NCI-H1105 treated with DMSO at 0.1 percent for 48 hours (cell line): Measurements from ENCODE around the gene KLK15.
A peak's percentile ranks its signal among the peaks of the same experiment; 100 is the strongest.
"Not testable (repeated sequence)": the region's sequence is repeated elsewhere in the genome, so short reads cannot be mapped to it uniquely, and the experiment has no call there.

Source experiments
- DNase-seq: peaks from one replicate; lab custom pipeline; 2025; lab: John Stamatoyannopoulos, UW

The KLK15 gene

DNA sequence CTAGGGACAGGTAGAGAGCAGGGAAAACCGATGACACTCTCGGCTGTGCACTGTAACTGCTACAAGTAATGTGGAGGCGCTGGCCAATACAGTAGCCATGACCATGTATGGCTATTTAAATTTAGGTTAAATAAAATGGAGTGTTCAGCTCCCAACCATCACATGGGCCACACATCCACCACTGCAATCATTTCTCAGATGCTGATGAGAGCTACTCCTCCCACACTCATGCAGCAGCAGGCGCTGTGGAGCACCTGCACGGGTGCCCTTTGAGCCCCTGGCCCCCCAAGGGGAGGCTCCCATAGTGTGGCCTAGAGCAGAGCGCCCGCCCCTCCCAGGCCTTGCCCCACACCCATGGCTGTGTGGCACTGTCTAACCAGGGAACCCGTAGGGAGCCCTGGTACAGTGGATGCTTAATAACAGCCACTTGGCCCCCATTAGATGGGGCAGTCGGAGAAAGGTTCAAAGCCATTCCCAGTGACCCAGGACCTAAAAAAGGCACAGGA is 37.2 kb downstream of the KLK15 start:
- DNase-seq, result no peak

DNA sequence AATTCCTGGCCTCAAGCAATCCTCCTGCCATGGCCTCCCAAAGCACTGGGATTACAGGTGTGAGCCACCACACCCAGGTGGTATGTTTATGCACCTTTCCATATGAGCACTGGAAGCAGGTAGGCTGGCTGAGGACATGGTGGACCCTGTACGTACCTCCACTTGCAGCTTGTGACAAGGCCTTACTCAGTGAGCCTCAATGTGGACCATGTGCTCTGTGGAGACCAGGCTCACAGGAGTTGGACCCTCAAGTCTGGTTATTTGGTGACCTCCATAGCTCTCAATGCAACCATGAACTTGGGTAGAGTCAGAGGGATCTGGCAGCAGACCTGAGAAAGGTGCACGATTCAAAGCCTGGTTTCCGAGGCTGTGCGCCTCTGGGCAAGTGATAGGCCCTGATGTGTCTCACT is 37.7 kb downstream of the KLK15 start:
- DNase-seq, result no peak

DNA sequence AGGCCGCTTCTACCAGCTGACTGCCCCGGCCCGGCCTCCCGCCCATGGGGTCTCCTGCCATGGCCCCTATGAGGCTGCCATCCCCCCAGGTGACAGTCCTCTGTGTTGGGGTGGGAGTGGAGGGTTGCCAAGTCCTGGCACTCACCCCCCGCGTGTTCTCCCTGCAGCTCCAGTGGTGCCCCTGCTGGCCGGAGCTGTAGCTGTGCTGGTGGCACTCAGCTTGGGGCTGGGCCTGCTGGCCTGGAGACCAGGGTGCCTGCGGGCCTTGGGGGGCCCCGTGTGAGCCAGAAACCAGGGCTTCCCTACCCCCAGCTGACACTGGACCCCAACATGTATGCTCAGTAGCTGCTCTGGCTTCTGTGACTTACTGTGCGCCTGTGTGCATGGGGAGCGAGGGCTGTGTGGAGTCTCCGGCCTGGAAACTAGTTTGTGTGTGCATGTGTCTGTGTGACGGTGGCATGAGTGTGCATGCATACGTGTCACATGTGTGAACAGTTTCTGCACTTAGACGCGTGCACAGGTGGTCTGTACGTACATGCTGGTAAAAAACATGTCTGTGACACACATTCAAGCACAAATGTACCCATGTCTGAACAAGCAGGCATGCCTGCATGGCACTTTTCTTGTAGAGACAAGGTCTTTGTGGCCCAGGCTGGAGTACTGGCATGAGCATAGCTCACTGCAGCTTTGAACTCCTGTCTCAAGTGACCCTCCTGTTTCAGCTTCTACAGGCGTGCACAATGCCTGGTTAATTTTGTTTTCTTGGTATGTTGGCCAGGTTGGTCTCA is 38.3 kb downstream of the KLK15 start:
- peak; percentile 60 for DNase-seq

DNA sequence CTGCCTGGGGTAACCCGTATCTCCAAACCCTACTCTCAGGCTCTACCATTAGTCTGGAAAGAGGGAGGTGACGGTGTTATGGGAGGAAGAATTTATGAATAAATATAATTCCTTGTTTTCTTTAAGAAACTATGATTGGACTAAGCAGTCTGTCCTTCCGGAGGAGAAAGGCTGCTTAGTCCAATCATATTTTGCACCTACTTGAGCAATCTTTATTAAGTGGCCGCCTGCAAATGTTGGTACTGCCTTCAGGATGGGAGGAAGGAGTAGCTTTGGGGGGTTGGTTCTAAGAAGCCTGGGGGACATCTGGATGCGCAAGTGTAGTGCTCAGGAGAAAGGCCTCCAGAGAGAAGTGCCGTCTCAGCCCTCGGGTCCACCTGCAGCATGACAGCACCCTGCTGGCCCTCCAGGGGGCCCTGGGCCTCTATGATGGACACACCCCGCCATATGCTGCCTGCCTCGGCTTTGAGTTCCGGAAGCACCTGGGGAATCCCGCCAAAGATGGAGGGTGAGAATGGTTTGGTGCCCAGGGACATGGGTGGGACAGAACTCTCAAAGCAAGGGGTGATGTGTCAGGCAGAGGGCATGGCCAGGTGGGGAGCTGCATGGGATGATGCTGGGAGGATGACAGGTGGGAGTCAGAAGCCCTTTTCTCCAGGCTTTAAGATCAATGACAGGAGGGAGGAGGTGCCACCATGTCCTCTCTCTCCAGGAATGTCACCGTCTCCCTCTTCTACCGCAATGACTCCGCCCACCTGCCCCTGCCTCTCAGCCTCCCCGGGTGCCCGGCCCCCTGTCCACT is 39.1 kb downstream of the KLK15 start:
- peak; percentile 60 for DNase-seq

DNA sequence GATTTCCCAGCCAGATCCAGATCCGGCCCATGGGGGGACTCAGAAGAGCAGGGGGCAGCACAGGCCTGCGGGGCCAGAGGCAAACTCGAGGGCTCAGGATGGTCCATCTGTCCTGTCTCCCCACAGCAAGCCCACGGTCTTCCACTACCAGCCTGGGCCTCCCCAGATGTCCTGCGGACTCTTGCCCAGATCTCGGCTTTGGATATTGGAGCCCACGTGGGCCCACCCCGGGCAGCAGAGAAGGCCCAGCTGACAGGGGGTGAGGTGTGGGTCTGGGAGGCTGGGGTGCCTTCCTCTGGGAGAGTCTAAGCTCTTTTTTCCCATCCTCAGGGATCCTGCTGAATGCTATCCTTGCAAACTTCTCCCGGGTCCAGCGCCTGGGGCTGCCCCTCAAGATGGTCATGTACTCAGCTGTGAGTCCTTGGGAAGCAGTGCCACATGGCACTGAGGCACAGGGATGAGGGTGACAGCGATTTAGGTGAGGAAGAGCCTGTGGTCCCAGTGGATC is 39.8 kb downstream of the KLK15 start:
- no peak for DNase-seq

DNA sequence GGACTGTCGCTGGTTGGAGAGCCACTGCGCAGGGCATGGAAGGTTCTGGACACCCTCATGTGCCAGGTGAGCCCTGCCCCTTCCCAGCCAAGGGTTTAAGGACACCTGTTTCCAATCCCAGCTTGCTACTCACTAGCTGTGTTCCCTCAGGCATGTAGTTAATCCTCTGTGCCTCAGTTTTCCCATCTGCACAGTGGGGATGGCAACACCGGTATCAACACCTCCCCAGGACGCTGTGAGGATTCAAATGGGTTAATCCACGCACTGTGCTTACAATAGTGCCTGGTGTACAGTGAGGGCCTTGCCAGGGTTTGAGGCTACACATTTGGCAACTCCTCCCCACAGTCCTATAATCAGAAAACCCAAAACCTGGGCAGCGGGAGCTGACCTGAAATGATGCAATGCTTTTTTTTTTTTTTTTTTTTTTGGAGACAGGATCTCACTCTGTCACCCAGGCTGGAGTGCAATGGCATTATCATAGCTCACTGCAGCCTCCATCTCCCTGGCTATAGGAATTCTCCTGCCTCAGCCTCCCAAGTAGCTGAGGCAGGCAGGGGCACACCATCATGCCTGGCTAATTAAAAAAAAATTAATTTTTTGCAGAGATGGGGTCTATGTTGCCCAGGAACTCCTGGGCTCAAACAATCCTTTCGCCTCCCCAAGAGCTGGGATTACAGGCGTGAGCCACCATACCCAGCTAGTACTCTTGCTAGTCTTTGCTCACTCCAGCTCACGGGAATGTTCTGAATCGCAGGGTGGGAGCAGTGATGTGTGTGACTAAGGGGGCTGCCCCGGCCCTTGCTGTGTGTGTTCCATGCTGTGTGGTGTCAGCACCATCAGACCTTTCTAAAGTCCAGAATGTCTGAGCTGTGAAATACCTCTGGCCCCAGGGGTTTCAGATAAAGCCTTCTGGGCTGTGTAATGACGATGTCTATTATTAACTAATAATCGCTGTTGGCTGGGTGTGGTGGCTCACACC is 40.8 kb downstream of the KLK15 start:
- DNase-seq, result no peak

DNA sequence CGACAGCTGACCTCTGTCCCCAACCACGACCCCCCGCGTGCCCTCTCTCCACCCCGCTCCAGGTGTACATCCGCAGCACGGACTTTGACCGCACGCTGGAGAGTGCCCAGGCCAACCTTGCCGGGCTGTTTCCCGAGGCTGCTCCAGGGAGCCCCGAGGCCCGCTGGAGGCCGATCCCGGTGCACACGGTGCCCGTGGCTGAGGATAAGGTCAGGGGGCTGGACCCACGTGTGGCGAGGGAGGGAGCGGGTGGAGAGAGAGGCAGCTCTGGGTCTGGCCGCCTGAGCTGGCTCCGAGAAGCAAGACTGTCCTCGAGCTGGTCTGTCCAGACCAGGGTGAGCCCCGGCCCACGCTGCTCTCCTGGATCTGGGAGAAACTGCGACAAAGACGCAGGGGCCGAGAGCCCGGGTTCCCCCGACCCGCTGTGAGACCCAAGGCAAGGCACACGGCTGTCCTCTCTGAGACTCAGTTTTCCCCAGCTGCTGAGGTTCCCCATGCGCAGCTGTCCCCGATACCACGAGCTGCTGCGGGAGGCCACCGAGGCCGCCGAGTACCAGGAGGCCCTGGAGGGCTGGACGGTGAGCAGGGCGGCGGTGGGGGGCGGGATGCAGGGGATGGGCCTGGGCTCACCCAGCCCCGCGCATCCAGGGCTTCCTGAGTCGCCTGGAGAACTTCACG is 41.6 kb downstream of the KLK15 start:
- DNase-seq, result no peak

DNA sequence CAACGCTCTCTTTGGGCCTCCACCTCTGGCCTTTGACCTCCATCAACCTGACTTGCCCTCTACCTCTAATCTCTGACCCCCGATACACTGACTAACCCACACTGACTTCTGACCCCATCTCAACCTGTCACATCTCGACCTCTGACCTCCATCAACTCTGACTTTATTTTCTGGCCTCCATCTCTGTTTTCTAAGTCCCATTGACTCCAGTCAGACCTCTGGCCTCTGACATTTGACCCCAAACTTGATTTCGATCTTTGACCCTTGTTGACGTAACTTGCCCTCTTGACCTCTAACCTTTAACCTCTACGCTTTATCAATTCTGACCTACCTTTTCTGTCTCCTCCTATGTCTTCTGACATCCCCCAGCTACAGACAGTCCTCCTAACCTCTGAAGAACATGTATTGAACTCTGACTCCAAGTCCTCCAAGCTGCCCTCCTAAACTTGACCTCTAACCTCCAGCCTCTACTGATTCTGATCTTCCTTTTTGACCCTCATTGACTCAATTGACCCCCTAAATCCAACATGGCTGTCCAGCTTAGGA is 42.4 kb downstream of the KLK15 start:
- DNase-seq, result no peak

DNA sequence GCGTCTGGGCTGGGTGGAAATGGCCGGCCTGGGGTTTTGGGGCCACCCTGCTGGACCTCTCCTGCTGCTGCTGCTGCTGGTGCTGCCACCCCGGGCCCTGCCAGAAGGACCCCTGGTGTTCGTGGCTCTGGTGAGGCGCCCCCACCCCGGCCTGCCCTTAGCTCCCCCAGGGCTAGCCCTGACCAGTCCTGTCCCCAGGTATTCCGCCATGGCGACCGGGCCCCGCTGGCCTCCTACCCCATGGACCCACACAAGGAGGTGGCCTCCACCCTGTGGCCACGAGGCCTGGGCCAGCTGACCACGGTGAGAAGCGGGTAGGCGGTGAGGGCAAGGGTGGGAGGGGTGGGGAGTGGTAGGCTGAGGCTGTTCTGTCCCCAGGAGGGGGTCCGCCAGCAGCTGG is 43.0 kb downstream of the KLK15 start, which contains the start of gene ACP4:
Gene ACP4, plus strand, starts transcription at position 20 of the 400 bp plus-strand sequence. Its CDS starts 0 bp downstream, at position 20.
- DNase-seq, result no peak

DNA sequence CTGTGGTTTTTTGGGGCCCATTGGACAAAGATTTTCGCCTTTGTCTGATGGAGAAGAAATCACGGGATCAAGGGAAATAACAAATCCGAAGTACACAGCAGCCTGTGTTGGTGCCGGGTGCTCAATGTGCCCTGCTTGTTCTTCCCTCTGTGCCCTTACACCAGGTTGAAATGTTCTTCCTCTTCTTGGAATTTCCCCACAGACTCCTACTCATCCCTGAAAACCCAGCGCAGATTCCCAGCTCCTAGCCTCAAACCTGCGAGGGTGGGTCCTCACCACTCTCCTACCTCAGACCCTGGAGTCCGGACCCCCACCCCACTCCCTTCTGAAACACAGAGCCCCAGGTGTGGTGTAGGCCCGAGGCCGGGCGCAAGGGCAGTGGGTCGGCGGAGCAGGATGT is 48.0 kb downstream of the KLK15 start:
- no peak for DNase-seq

DNA sequence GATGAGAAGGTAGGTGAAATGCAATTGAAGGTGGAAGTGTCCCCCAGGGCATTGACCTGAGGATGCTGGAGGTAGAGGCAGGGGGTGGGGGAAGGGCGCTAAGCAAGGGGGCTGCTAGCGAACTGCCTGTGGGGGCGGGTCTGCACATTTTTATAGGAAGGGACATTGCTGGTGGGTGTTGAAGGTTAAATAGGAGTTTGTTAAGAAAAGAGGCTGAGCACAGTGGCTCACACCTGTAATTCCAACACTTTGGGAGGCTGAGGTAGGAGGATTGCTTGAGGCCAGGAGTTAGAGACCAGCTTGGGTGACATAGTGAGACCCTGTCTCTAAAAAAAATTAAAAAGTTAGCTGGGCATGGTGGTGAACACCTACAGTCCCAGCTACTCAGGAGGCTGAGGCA is 48.7 kb downstream of the KLK15 start:
- DNase-seq, result no peak

DNA sequence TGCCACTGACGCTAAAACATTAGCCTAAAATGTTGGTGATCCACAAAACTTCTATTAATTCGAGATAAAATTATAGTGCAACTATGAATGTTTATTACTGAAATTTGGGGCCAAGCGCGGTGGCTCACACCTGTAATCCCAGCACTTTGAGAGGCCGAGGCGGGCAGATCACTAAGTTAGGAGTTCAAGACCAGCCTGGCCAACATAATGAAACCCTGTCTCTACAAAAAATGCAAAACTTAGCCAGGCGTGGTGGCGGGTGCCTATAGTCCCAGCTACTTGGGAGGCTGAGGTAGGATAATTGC is 49.6 kb downstream of the KLK15 start:
- not testable (repeated sequence) for DNase-seq

DNA sequence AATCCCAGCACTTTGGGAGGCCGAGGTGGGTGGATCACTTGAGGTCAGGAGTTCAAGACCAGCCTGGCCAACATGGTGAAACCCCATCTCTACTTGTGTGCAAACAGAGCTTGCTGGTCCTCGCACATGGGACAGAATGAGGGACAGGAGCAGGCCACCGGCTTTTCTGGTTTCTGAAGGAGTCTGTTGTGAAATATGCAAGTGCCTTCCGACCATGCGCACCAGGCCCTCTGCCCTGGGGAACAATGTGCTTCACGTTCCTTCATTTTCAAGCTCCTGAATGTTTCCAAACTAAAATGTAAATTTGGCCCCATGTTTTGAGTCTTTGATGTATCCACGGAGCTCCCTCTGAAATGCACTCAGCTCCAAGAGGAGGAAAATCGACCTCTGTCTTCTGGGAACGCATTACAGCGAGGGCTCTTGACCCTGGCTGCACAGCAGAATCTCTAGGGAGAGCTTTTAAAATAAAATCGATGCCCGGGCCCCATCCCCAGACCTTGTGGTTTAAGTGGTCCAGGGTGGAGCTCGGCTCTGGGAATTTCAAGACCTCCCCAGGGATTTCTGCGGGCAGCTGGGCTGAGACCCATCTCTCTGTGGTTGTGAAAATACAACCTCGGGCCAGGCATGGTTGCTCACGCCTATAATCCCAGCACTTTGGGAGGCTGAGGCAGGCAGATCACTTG is 52.5 kb downstream of the KLK15 start:
- DNase-seq, result no peak

DNA sequence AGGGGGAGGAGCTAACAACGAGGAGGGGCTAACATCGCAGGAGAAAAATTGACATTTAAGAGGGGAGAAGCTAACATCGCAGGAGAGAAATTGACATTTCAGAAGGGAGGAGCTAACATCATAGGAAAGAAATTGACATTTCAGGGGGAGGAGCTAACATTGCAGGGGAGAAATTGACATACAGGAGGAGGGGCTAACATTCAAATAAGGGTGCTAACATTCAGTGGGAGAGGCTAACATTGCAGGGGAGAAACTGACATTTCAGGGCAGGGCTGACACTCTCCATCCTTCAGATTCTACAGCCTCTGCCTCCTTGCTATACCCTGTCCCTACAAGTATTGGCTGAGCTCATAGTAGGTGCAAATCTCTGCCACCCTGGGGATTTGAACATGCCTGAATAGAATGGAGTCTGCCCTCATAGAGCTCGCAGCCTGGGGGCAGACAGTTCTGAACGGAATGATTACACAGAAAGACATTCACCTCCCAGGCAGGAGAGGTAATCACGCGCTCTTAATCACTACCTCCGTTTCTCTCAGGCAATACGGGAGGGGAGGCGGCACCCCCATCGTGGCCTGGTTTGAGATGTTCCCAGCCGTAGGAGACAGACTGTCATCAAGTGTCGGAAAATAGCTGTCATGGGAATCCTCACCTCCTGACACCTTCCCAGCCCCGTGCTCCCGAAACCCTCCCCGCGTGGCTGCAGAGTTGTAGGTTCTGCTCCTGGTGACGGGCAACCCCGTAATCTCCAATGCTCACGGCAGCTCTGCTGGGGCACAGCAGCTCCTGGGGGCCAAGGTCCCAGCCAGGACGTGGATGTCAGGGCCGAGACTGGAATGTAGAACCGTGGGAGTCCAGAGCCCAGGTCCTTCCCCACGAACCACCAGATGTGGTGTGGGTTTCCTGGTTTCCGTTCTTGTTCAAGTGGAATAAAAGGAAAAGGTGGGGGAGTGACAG is 53.6 kb downstream of the KLK15 start:
- no peak for DNase-seq

DNA sequence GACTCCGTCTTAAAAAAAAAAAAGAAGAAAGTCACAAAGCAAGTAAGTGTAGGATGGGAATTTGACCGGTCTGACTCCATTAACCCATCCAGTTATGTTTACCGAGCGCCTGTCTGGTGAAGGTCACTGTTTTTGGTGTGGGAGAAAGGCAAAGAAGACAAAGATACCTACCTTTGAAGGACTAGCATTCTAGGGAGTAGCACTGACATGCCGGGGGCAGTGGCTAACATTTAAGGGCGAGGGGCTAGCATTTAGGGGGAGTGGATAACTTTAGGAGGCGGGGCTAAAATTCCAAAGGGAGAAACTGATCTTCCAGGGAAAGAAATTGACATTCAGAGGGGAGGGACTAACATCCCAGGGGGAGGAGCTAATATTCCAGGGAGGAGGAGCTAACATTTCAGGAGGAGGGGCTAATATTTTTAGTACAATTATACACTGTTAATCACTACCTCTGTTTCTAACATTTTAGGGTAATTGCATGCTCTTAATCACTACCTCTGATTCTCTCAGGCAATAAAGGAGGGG is 54.4 kb downstream of the KLK15 start:
- no peak for DNase-seq

DNA sequence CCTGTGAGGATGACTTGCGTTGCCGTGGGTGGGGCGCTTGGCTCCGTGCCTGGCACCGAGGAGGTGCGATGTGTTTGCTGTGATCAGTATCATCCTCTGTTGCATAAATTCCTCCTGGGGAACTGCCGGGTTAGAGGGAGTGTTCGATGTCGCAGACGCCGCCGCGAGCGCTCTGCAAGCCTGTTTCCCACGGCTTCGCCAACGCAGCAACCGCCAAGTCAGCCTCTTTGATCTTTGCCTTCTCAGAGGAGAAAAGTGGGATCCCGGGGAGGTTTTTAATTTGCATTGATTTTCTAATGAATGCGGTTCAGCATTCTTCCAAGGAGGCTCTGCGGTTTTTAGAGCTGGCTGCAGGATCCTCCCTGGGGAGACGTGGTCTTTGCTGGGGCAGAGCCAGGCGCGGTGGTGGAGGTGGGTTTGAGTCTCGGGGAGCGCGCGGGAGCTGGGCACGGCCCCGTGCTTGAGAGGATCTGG is 55.5 kb downstream of the KLK15 start:
- no peak for DNase-seq

DNA sequence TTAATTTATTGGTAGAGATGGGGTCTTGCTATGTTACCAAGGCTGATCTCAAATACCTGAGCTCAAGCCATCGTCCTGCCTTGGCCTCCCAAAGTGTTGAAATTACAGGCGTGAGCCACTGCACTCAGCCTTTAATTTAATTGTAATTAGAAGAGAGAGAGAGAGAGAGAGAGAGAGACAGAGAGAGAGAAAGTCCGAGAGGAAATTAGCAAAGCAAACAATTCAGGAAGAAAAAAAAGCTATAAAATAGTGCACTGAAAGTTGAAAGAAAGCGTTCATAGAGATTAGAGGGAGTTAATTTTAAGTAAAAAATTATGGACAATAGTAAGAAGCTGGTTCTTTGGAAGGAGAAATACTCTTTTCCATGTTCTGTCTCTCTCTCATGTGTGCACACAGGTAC is 56.1 kb downstream of the KLK15 start:
- no peak for DNase-seq

DNA sequence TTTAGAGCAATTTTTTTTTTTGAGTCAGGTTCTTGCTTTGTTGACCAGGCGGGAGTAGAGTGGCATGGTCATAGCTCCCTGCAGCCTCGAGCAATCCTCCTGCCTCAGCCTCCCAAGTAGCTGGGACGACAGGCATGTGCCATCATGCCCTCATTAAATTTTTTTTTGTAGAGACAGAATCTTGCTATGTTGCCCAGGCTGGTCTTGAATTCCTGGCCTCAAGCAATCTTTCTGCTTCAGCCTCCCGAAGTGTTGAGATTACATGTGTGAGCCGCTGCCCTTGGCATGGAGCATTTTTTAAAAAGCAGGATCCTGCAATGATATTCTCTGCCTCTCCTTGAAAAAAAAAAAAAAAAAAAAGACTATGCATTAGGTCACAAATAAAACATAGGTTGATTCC is 57.2 kb downstream of the KLK15 start:
- no peak for DNase-seq
